DOHH2 (cell line): Measurements from ENCODE around the gene CEP55.

Source experiments
- H3F3A ChIP-seq: fragments of 200-600 bp; sonication (generic), shearing (Covaris generic); 2 replicates; pipeline ENCODE4 v1.6.0; 2016; ENCODE audit warnings: antibody characterized with exemption, mild to moderate bottlenecking; ENCODE audit not compliant: control insufficient read depth, insufficient read depth
- H3K27ac ChIP-seq: fragments of 200-600 bp; sonication (generic); 2 replicates; pipeline ENCODE4 v1.5.1; 2014; ENCODE audit warnings: low read depth, mild to moderate bottlenecking, low read length, moderate library complexity
- H3K27me3 ChIP-seq: fragments of 200-600 bp; sonication (generic); 2 replicates; pipeline ENCODE4 v1.6.1; 2014; ENCODE audit warnings: mild to moderate bottlenecking, low read length, mixed read lengths; ENCODE audit not compliant: control insufficient read depth
- H3K36me3 ChIP-seq: fragments of 200-600 bp; sonication (generic); 2 replicates; pipeline ENCODE4 v1.6.1; 2014; ENCODE audit warnings: mild to moderate bottlenecking, low read length, moderate library complexity, mixed read lengths; ENCODE audit not compliant: control insufficient read depth
- H3K4me1 ChIP-seq: fragments of 200-600 bp; sonication (generic); 2 replicates; pipeline ENCODE4 v1.6.1; 2014; ENCODE audit warnings: mild to moderate bottlenecking, low read length, mixed read lengths; ENCODE audit not compliant: control insufficient read depth
- H3K4me2 ChIP-seq: fragments of 200-600 bp; sonication (generic); 2 replicates; pipeline ENCODE4 v1.6.0; 2014; ENCODE audit warnings: mild to moderate bottlenecking, low read length, moderate library complexity
- H3K4me3 ChIP-seq: fragments of 200-600 bp; sonication (generic); 2 replicates; pipeline ENCODE4 v1.5.1; 2014; ENCODE audit warnings: mild to moderate bottlenecking, low read length, mixed read lengths
- H3K79me2 ChIP-seq: fragments of 200-600 bp; sonication (generic); 2 replicates; pipeline ENCODE4 v1.6.1; 2014; ENCODE audit warnings: mild to moderate bottlenecking, low read length, mixed read lengths; ENCODE audit not compliant: control insufficient read depth
- H3K9me2 ChIP-seq: fragments of 200-600 bp; sonication (generic); replicated peaks from 2 replicates; pipeline ENCODE4 v1.6.1; 2014; ENCODE audit warnings: mild to moderate bottlenecking, low read length, mixed read lengths; ENCODE audit not compliant: control insufficient read depth
- H3K9me3 ChIP-seq: fragments of 200-600 bp; sonication (generic); 2 replicates; pipeline ENCODE4 v1.6.1; 2014; ENCODE audit warnings: antibody characterized with exemption, low read length, mixed read lengths; ENCODE audit not compliant: control insufficient read depth, insufficient read depth
- H4K20me1 ChIP-seq: fragments of 200-600 bp; sonication (generic); 2 replicates; pipeline ENCODE4 v1.6.0; 2014; ENCODE audit warnings: low read depth, mild to moderate bottlenecking, antibody characterized with exemption, low read length, moderate library complexity; ENCODE audit not compliant: control insufficient read depth, insufficient read depth
- CTCF ChIP-seq: fragments of 200-600 bp; sonication (generic); IDR thresholded peaks from one replicate; pipeline ENCODE4 v1.5.1; 2014; ENCODE audit warnings: antibody characterized with exemption, mild to moderate bottlenecking, low read depth, low read length; ENCODE audit not compliant: poor library complexity, severe bottlenecking
- EZH2phosphoT487 ChIP-seq: fragments of 200-600 bp; sonication (generic); IDR thresholded peaks from 2 replicates; pipeline ENCODE4 v1.6.1; 2017; ENCODE audit warnings: borderline replicate concordance, mild to moderate bottlenecking, antibody characterized with exemption, low read length, moderate library complexity, mixed read lengths

The CEP55 gene

GRCh38 chr10:93547522-93547921, 51.1 kb downstream of the CEP55 start:
- Histone ChIP-seq H3K4me1 (no peaks in the 10 kb centered on the region), H3K9me3 (no peaks in the 10 kb centered on the region), H4K20me1 (no peaks in the 10 kb centered on the region), H3K4me2 (no peak overlapping the region), H3F3A (no peaks in the 10 kb centered on the region), H3K36me3 (no peaks in the 10 kb centered on the region), H3K79me2 (no peaks in the 10 kb centered on the region), H3K27ac (no peak overlapping the region), H3K4me3 (no peak overlapping the region), H3K9me2 (no peaks in the 10 kb centered on the region), H3K27me3 (0 out of 2 replicates have a peak, but pooled peaks cover 3% of the 10 kb centered on the region)
- TF ChIP-seq CTCF = no peak
- TF ChIP-seq EZH2phosphoT487 = no peak

- no peak overlapping the region for H3K27ac ChIP-seq
- no peak for TF ChIP-seq EZH2phosphoT487
- TF ChIP-seq CTCF = no peak
- H3K9me2 ChIP-seq = no peaks in the 10 kb centered on the region
- no peaks in the 10 kb centered on the region for H3K79me2 ChIP-seq
- no peaks in the 10 kb centered on the region for H4K20me1 ChIP-seq
- H3K4me1 ChIP-seq = no peaks in the 10 kb centered on the region
- no peaks in the 10 kb centered on the region for H3F3A ChIP-seq
- H3K4me3 ChIP-seq = no peak overlapping the region
- no peaks in the 10 kb centered on the region for H3K9me3 ChIP-seq
- 0 out of 2 replicates have a peak, but pooled peaks cover 3% of the 10 kb centered on the region for H3K27me3 ChIP-seq
- no peaks in the 10 kb centered on the region for H3K36me3 ChIP-seq
- H3K4me2 ChIP-seq = no peak overlapping the region
Observed at GRCh38 chr10:93548376-93549071, 52.1 kb downstream of the CEP55 start.

DNA sequence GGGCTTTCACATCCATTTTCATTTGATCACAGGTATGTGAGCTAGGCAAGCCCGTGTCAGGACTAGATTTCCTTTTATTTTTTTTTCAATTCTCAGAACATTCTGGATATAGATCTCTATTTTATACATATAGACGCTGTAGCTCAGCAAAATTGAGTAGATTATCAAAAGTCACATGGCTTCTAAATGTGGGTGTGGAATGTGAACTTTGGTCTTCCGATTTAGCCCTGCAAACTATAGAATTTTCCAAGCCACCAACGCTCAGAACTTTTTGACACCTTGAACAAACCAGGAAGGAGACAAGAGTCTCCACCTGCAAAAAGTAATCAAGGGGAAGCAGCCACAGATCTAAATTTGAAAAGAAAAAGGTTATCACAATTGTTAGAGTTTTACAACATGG, 54.2 kb downstream of the CEP55 start:
- H3K9me2 ChIP-seq = no peaks in the 10 kb centered on the region
- no peaks in the 10 kb centered on the region for H3K9me3 ChIP-seq
- H3K4me1 ChIP-seq = no peaks in the 10 kb centered on the region
- no peak overlapping the region for H3K4me2 ChIP-seq
- no peaks in the 10 kb centered on the region for H3K36me3 ChIP-seq
- no peak overlapping the region for H3K27ac ChIP-seq
- H3K27me3 ChIP-seq = 0 out of 2 replicates have a peak, but pooled peaks cover 3% of the 10 kb centered on the region
- no peaks in the 10 kb centered on the region for H4K20me1 ChIP-seq
- TF ChIP-seq CTCF (no peak), EZH2phosphoT487 (no peak)
- H3F3A ChIP-seq = no peaks in the 10 kb centered on the region
- no peaks in the 10 kb centered on the region for H3K79me2 ChIP-seq
- no peak overlapping the region for H3K4me3 ChIP-seq
